NOMO-1 treated with dmso at 0.1 percent for 144 hours (cell line): ENCODE measurements around the gene DHCR7.
A peak's percentile ranks its signal among the peaks of the same experiment; 100 is the strongest.

Source experiments
- DNase-seq: peaks from one replicate; lab custom pipeline; 2025; ENCODE audit not compliant: unreplicated experiment; lab: John Stamatoyannopoulos, UW

Gene DHCR7

DNA sequence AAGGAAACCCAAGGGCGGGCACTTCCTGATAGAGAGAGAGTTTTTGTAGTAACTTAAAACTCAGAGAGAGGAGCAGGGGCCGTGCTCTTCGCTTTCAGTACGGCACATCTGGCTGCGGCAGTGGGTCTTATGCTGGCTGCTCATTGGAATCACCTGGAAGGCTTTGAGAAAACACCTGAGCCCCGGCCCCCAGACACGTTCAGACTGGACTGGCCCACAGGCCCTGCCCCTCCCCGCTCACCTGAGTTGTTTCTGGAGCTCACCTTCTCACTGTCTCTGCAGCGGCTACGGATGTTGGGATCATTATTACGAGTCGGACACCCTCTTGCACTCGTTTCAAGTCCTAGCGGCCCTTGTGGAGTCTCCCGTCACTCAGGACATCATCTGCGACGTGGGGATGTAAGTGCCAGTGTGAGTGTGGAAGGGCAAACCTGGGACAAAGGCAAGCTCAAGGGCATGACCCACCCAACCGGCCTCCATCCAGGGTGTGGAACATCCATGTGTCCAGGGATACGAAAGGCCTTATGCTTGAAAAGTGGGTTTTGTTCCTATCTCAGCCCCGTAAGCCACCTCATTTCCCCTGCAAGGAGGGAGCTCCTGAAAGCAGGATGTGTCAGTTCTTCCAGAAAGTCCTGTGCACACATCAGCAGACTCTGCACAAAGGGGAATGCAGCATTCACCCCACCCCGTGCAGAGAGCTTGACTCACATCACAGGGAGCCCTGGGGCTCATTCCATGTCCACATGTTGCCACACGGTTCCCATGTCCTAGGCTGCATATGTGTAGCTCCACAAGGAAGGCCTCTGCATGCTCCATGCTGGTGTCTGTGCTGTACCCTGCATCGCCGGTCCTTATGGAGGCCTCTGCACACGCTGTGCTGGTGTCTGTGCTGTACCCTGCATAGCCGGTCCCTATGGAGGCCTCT, 10.2 kb upstream of the DHCR7 start:
- DNase-seq, result no peak

DNA sequence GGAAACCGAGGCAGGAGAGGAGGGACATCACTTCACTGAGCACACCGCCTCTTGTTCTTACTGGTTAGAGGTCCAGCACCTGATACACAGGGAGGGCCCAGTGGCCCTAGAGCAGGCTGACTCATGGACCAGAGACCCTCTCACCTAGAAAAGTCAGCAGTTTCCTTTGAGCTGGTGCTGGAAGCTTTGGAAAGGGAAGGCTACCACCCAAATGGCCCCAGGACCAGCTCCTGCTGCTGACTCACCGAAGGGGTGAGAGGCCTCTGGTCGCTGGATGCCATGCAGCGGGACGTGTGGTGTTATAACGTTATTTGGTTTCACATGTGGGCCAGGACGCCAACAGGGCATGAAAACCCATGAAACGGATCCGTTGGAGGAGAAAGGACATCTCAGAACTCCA, 8.6 kb upstream of the DHCR7 start:
- no peak for DNase-seq

GRCh38 chr11:71456294-71456693, 8.1 kb upstream of the DHCR7 start:
- DNase-seq, result no peak

DNA sequence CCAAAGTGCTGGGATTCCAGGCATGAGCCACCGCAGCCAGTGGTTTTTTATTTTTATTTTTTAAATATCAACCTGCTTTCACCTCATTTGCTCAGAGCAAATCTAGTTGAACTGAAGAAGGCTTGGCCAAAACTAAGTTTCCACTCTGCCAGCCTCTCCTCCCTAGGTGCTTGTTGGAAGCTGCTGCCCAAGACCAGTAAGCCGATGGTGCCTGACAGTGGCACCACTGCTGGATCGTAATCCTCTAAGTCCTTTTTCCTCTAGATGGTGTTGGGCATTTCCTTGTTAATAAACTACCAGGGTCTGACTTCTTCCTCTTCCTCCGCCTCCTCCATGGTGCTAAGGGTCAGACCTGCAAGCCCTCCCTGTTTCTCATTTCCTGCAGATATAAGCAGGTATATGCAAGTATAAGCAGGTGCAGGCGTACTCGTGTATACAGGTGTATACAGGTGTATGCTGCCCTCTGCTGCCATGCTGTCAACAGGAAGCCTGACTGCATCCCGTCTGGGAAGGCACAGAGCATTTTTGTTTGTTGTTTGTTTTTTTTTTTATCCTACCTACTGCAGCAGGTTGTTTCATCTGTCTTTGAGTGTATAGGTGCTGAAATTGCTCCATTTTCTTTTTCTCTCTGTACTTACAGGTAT, 6.4 kb upstream of the DHCR7 start:
- no peak for DNase-seq

DNA sequence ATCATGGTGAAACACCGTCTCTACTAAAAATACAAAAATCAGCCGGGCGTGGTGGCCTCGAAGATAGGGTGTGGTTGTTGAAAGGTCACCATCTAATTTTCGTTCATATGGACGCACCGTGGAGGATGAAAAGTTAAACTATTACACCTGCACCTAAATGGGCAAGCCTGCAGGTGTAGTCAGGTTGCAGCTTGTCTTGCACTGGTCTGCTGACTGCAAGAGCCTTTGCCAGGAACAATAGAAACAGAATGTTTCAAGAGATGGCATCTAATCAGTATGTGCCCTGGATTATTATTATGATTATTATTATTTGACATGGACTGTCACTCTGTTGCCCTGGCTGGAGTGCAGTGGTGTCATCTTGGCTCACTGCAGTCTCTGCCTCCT, 5.7 kb upstream of the DHCR7 start:
- DNase-seq, result no peak

- peak; percentile 94 for DNase-seq
These were observed 5.1 kb upstream of the DHCR7 start, which contains the start of gene NADSYN1 for GRCh38 chr11:71453037-71453917. TSS of gene NADSYN1 (plus strand) at chr11:71453203. CDS start at chr11:71453297, 94 bp downstream.

- peak; percentile 73 for DNase-seq
These were observed 4.2 kb upstream of the DHCR7 start for GRCh38 chr11:71452199-71453036.

GRCh38 chr11:71451596-71452198, 3.5 kb upstream of the DHCR7 start:
- DNase-seq, result no peak

GRCh38 chr11:71450939-71451338, 2.7 kb upstream of the DHCR7 start:
- no peak for DNase-seq

DNA sequence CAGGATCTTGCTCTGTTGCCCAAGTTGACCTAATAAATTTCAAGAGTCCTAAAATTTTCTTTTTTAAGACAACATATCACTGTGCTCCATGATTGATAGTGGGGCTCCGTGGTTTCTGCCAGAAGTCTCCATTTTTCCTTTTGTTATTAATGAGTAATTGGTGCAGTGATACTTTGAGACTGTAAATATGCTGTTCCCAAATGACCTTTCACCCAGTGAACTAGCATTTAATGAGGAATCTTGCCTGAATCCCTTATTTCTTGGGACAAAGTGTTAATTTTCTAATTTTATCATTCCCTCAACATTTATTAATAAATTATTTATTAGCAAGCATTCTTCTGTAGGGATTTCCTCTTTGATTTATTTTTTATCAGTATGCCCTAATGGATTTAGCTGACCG, 2.3 kb upstream of the DHCR7 start:
- DNase-seq, result no peak

DNA sequence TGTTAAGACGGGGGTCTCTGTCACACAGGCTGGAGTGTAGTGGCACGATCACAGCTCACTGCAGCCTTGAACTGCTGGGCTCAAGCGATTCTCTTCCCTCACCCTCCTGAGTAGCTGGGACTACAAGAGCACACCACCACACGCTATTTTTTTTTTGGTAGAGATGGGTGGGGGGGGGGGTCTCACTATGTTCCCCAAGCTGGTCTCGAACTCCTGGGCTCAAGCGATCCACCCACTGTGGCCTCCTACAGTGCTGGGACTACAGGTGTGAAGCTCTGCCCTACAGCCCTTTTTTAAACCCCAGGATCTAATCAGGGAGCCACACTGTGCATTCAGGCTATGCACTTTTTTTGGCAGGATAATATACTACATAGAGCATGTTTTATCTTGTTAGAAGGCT, 1.4 kb upstream of the DHCR7 start:
- DNase-seq, result no peak

- no peak for DNase-seq
These were observed 369 bp downstream of the DHCR7 start for GRCh38 chr11:71447791-71448256.

GRCh38 chr11:71446942-71447688, 1.1 kb downstream of the DHCR7 start:
- peak; percentile 41 for DNase-seq

DNA sequence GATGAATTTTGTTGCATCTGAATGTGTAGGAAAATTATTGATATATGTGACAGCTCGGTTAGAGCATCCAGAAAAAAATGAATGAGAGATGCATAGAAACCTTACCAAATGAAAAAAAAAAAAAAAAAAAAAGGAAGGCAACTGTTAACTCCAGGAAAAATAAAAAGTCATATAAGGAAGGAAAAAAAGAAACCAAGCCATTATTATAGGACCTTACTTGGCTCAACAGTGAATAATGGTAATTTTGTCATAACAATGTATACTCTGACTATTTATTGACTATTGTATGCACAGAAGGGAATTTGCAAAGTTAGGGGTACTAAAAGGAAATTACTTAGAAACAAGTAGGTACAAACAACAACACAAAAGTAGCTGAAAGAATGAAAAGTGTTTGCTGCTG, 2.0 kb downstream of the DHCR7 start:
- no peak for DNase-seq

GRCh38 chr11:71444811-71445210, 3.4 kb downstream of the DHCR7 start:
- no peak for DNase-seq

- DNase-seq, result no peak
These were observed 4.3 kb downstream of the DHCR7 start for GRCh38 chr11:71443736-71444445.

- no peak for DNase-seq
These were observed 5.3 kb downstream of the DHCR7 start for GRCh38 chr11:71442880-71443279.

DNA sequence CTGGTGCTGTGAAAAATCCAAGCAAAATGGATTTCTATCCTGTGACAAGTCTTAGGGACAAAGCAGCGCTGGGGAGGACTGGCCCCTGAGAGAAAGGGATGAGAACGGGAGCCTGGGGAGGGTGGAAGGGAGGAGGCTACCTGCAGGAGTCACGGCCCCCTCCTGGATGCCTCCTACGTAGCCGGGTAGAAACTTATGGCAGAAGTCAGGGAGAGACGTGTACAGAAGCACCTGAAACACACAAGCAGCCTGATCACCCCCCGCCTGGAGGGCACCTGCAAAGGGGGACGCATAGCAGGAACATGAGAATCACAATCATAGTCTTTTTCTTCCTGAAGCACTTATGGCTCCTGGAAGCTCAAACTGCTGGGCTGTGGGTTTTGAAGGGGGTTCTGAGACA, 6.1 kb downstream of the DHCR7 start:
- no peak for DNase-seq

DNA sequence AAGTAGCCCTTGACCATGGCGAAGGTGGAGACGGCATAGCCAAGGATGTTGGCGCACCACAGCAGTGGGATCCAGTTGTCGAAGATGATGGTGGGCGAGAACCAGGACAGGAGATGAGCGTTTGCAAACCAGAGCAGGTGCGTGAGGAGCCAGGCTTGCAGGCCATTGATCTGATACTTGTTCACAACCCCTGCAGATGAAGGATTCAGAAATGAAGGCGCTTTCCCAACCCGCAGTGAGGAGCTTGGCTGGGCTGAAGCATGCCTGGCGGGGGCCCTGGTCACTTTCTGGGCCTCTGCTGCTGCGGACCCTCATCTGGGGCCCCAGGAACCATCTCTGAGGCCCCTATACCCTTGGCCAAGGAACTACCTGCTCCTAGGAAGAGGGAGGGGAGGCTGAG, 6.9 kb downstream of the DHCR7 start:
- no peak for DNase-seq
